RWPE1 (cell line): ENCODE results near the gene RUBCN.
A peak's percentile ranks its signal among the peaks of the same experiment; 100 is the strongest.
"Not testable (repeated sequence)": the region's sequence is repeated elsewhere in the genome, so short reads cannot be mapped to it uniquely, and the experiment has no call there.

Experiments
- CTCF ChIA-PET: fragments of 350-600 bp; sonication (Branson Sonifier 250); formaldehyde crosslinking; extraction: SDS; loops from one replicate; lab custom pipeline; 2021; lab: Yijun Ruan, JAX
- POLR2A ChIA-PET: fragments of 400-600 bp; formaldehyde crosslinking; extraction: SDS; loops from one replicate; lab custom pipeline; 2020; ENCODE audit warnings: antibody characterized with exemption; ENCODE audit not compliant: low non-redundant PET; lab: Yijun Ruan, JAX
- DNase-seq: peaks from one replicate; pipeline ENCODE4 v3.0.0; 2012; ENCODE audit warnings: low spot score
- H3K27ac ChIP-seq: fragments of 450-650 bp; 2 replicates; pipeline ENCODE4 v1.5.1; 2017
- CTCF ChIP-seq: fragments of 450-650 bp; conservative IDR thresholded peaks from 2 replicates; pipeline ENCODE4 v1.5.1; 2017; ENCODE audit warnings: low read depth, mild to moderate bottlenecking

RUBCN gene

GRCh38 chr3:197711973-197712707 lies 24.6 kb downstream of the RUBCN start:
- peak overlapping the region; percentile 88 for H3K27ac ChIP-seq
- ChIA-PET POLR2A (no interaction called here), CTCF (no interaction called here)
- peak; percentile 92 for DNase-seq
- no peak for TF ChIP-seq CTCF

GRCh38 chr3:197710965-197711364 lies 25.7 kb downstream of the RUBCN start:
- peak overlapping the region; percentile 66; the same call in 1 of the 2 replicates for H3K27ac ChIP-seq
- CTCF ChIA-PET, POLR2A ChIA-PET, DNase-seq: not testable (repeated sequence)

DNA sequence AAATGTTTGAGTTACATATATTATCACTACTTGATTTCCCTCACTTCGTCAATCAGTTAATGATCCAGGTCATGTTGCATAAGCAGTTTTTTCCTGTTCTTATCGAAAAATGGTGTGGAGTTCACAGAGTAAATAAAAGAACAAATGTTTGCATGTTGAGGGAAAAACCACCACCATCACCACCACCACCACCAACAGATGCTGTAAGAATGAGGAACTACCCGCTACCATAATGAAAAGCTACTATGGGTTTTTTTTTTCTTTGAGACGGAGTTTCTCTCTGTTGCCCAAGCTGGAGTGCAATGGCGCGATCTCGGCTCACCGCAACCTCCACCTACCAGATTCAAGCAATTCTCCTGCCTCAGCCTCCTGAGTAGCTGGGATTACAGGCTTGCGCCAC lies 27.6 kb downstream of the RUBCN start:
- ChIA-PET POLR2A (no interaction called here), CTCF (no interaction called here)
- TF ChIP-seq CTCF = no peak
- no peak overlapping the region for H3K27ac ChIP-seq
- DNase-seq = no peak

- no peak for DNase-seq
- ChIA-PET POLR2A (no interaction called here), CTCF (no interaction called here)
- no peak overlapping the region for H3K27ac ChIP-seq
- no peak for TF ChIP-seq CTCF
Observed at GRCh38 chr3:197706658-197707057, 30.0 kb downstream of the RUBCN start.

- DNase-seq = no peak
- H3K27ac ChIP-seq = no peak overlapping the region
- no peak for TF ChIP-seq CTCF
- ChIA-PET CTCF (interaction anchor here (0.6 kb wide), 1 partner anchor 1077 kb away, joined by 4 read pairs; no protein-coding TSS in a partner anchor), POLR2A (no interaction called here)
Observed at GRCh38 chr3:197701841-197702240, 34.9 kb downstream of the RUBCN start.

DNA sequence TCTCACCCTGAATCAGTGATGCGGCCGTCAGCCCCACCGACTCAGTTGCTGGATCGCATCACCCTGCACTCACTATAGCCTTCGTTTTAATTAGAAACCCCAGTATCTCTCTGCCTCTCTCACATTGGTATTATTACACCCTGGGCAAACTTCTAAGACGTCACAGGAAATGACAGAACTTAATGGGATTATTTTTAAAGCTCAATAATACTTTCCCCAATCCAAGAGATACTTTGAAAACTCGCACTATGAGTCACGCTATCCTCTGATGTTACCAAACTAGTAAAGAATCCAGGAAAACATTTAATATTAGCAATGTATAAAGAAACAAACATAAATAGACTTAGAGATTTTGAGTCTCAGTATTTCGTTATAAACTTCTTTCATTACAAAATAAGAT lies 36.6 kb downstream of the RUBCN start:
- TF ChIP-seq CTCF = no peak
- ChIA-PET CTCF (no interaction called here), POLR2A (no interaction called here)
- no peak for DNase-seq
- H3K27ac ChIP-seq = no peak overlapping the region

GRCh38 chr3:197697355-197697754 lies 39.3 kb downstream of the RUBCN start:
- ChIA-PET CTCF (no interaction called here), POLR2A (no interaction called here)
- no peak for TF ChIP-seq CTCF

More at GRCh38 chr3:197697355-197697754, 39.3 kb downstream of the RUBCN start:
- H3K27ac ChIP-seq = no peak overlapping the region
- no peak for DNase-seq
